ENCODE data around the gene KRTAP10-4. TPM values are rescaled to one million over a fixed set of nuclear protein-coding genes. Genes with fewer than 3 reads are reported as not detected.

KRTAP10-4 gene
- polyA plus RNA-seq, 2 of the 4 experiments (the other 2 are of a cell fraction) = not detected

GRCh38 chr21:44527156-44527982 is 46.2 kb upstream of the KRTAP10-4 start (continued):
- TF ChIP-seq BCL3 (IDR thresholded peaks at IDR 0.05) (no peak), GATA3 (IDR thresholded peaks at IDR 0.05; ENCODE audit: borderline replicate concordance) (no peak), EHF (CRISPR knock-in tag; IDR thresholded peaks at IDR 0.05) (no peak)

DNA sequence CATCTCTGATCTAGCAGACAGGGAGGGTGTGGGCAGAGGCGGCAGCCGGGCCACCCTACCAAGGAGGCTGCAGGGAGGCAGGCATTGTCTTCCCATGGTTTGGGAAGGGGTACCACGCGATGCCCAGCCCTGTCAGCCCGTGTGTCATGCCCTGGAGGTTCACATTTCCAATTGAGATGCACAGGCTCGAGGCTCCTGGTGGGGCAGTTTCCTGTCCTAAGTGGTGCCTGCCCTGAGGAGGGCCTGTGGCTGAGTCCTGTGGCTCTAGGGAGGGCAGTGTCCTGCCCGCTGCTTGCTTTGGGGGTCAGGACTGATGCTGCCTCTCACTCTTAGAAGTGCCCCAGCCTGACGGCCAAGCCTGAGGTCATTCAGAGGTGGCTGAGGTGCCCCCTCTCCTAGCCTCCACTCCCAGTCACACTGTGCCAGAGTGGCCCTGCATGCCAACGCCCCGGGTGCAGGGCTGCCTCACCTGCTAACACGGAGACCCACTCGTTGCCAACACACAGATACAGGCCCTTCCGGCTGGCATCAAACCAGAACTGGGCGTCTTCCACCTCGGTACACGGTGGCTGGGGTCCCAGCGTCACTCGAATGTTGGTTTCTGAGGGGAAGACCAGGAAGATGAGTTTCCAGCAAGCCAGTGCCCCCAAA is 45.4 kb upstream of the KRTAP10-4 start:
- DNase-seq (ENCODE audit: low read depth in 1 of 2, low spot score in 1 of 2) = no peak
- CTCF ChIA-PET = no interaction called here
- 40% methylated on average over 6 of the region's 18 CpGs for WGBS (ENCODE audit: missing lambda C conversion rate)
- no peaks in the 10 kb centered on the region for H3K4me1 ChIP-seq
- FAIRE-seq = no peak
- no peak overlapping the region for H3K4me3 ChIP-seq
- no peak overlapping the region for H3K4me2 ChIP-seq
- TF ChIP-seq CBX8 (IDR thresholded peaks at IDR 0.05) (no peak), HES2 (IDR thresholded peaks at IDR 0.05) (no peak), RARB (CRISPR knock-in tag; IDR thresholded peaks at IDR 0.05) (no peak), ESRRA (IDR thresholded peaks at IDR 0.05; ENCODE audit: borderline replicate concordance, low read length) (no peak), HDAC2 (IDR thresholded peaks at IDR 0.05) (no peak), CHD4 (IDR thresholded peaks at IDR 0.05; ENCODE audit: borderline replicate concordance) (no peak), FOSL2 (IDR thresholded peaks at IDR 0.05) (no peak), FOSL2 (CRISPR knock-in tag; IDR thresholded peaks at IDR 0.05) (no peak), HEYL (CRISPR knock-in tag; IDR thresholded peaks at IDR 0.05) (no peak), KDM1A (IDR thresholded peaks at IDR 0.05; ENCODE audit: low read depth) (no peak), SMC3 (IDR thresholded peaks at IDR 0.05) (no peak), ZSCAN20 (CRISPR knock-in tag; IDR thresholded peaks at IDR 0.05) (no peak), HOXB5 (CRISPR knock-in tag; IDR thresholded peaks at IDR 0.05) (no peak), RAD21 (conservative IDR thresholded peaks at IDR 0.05 in 1 of 2, IDR thresholded peaks at IDR 0.05 in 1 of 2) (no peak), RFX5 (IDR thresholded peaks at IDR 0.05) (no peak), ZC3H11A (IDR thresholded peaks at IDR 0.05) (no peak), JUNB (IDR thresholded peaks at IDR 0.05) (no peak), GATA3 (IDR thresholded peaks at IDR 0.05; ENCODE audit: borderline replicate concordance) (no peak)
- TF ChIP-seq, protein P1, sequence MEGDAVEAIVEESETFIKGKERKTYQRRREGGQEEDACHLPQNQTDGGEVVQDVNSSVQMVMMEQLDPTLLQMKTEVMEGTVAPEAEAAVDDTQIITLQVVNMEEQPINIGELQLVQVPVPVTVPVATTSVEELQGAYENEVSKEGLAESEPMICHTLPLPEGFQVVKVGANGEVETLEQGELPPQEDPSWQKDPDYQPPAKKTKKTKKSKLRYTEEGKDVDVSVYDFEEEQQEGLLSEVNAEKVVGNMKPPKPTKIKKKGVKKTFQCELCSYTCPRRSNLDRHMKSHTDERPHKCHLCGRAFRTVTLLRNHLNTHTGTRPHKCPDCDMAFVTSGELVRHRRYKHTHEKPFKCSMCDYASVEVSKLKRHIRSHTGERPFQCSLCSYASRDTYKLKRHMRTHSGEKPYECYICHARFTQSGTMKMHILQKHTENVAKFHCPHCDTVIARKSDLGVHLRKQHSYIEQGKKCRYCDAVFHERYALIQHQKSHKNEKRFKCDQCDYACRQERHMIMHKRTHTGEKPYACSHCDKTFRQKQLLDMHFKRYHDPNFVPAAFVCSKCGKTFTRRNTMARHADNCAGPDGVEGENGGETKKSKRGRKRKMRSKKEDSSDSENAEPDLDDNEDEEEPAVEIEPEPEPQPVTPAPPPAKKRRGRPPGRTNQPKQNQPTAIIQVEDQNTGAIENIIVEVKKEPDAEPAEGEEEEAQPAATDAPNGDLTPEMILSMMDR (IDR thresholded peaks at IDR 0.05) = no peak
- no peak for ATAC-seq
- H3K27ac ChIP-seq = no peak overlapping the region
- H3K9me3 ChIP-seq = no peaks in the 10 kb centered on the region
- POLR2A ChIA-PET = no interaction called here

- Histone ChIP-seq H3K4me1 (no peaks in the 10 kb centered on the region), H3K9me3 (no peaks in the 10 kb centered on the region), H3K4me2 (no peak overlapping the region), H3K27ac (no peak overlapping the region), H3K4me3 (no peak overlapping the region)
- DNase-seq (ENCODE audit: low read depth in 1 of 2, low spot score in 1 of 2) = no peak
- FAIRE-seq = no peak
- ChIA-PET POLR2A (no interaction called here), CTCF (no interaction called here)
- ATAC-seq = no peak
- TF ChIP-seq TFCP2L1 (CRISPR knock-in tag; IDR thresholded peaks at IDR 0.05) (no peak), RCOR1 (IDR thresholded peaks at IDR 0.05; ENCODE audit: low read depth, low read length) (no peak)
- WGBS (ENCODE audit: missing lambda C conversion rate) = 92% methylated on average over 4 of the region's 10 CpGs
Observed at GRCh38 chr21:44528634-44528995, 44.9 kb upstream of the KRTAP10-4 start.

Data from A549 (cell line).